ENCODE results near the gene FAM50A.

The FAM50A gene

DNA sequence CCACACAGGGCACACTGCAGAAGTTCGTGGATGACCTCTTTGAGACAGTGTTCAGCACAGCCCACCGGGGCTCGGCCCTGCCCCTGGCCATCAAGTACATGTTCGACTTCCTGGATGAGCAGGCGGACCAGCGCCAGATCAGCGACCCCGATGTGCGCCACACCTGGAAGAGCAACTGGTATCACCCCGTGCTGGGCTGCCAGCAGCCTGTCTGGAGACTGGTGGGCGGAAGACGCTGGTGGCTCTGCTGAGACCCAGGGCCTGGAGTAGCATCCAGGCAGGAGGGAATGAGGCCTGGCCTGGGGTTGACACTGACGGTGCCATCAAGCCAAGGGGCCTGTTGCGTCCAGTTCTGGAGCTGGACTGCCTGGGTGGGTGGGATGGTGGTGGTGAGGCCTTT, 26.5 kb downstream of the FAM50A start:
- Histone ChIP-seq H3K27ac (ENCODE audit: low read depth, low read length) (no peak overlapping the region), H3K4ac (ENCODE audit: low read depth, low read length) (no peak overlapping the region), H3K18ac (ENCODE audit: low read length) (no peak overlapping the region), H2BK12ac (ENCODE audit: low read length) (no peak overlapping the region), H4K91ac (ENCODE audit: low read depth, low read length) (no peak overlapping the region), H3K4me2 (ENCODE audit: low read length) (no peak overlapping the region), H4K8ac (ENCODE audit: low read depth, low read length) (no peak overlapping the region), H3K9ac (ENCODE audit: low read length) (no peak overlapping the region), H3K36me3 (ENCODE audit: control insufficient read depth in 1 of 2, insufficient read depth in 2 of 2, low read length in 2 of 2) (peaks cover 83% of the 10 kb centered on the region in 2 experiments), H3K23ac (ENCODE audit: low read length) (no peak overlapping the region), H2BK5ac (ENCODE audit: low read depth, low read length, poor library complexity) (no peak overlapping the region), H4K12ac (ENCODE audit: low read depth, low read length) (no peak overlapping the region), H3K79me2 (ENCODE audit: control insufficient read depth, insufficient read depth, low read length, poor library complexity) (no peaks in the 10 kb centered on the region), H3K9me3 (ENCODE audit: insufficient read depth, low read depth, low read length) (no peaks in the 10 kb centered on the region), H3K4me3 (ENCODE audit: low read depth, low read length) (no peak overlapping the region), H3K79me1 (ENCODE audit: low read length) (no peaks in the 10 kb centered on the region), H3K14ac (ENCODE audit: low read length) (no peak overlapping the region), H2AFZ (ENCODE audit: insufficient read depth, low read length, poor library complexity) (no peak overlapping the region), H2BK120ac (ENCODE audit: insufficient read depth, low read length, poor library complexity) (no peak overlapping the region), H3K4me1 (ENCODE audit: control insufficient read depth in 1 of 2, insufficient read depth in 2 of 2, low read length in 2 of 2) (no peaks in the 10 kb centered on the region), H3K27me3 (ENCODE audit: insufficient read depth, low read length) (no peaks in the 10 kb centered on the region), H2AK5ac (ENCODE audit: low read length) (no peak overlapping the region)
- WGBS (ENCODE audit: extremely low coverage, insufficient coverage, insufficient read length) = no CpG with 5 or more reads among the region's 14 CpGs
- DNase-seq = no peak

DNA sequence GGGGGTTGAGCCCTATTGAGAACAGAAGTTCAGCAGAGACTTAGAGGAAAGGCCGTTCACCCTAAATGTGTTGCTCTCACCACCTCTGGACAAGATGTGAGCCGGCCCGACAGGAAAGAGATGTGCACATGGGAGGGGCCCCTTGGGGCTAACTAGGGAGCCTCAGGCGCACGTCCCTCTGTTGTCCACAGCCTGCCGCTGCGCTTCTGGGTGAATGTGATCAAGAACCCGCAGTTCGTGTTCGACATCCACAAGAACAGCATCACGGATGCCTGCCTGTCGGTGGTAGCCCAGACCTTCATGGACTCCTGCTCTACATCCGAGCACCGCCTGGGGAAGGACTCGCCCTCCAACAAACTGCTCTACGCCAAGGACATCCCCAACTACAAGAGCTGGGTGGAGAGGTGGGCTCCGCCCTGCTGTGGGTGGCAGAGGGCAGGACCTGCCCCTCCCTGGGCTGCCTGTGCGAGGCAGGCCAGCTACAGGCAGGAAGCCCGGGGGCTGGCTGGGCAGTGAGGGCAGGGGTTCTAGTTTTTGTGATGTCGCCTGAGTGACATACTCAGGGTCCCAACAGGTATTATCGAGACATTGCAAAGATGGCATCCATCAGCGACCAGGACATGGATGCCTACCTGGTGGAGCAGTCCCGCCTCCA, 27.1 kb downstream of the FAM50A start:
- no CpG with 5 or more reads among the region's 23 CpGs for WGBS (ENCODE audit: extremely low coverage, insufficient coverage, insufficient read length)
- no peaks in the 10 kb centered on the region for H3K79me1 ChIP-seq (ENCODE audit: low read length)
- H4K8ac ChIP-seq (ENCODE audit: low read depth, low read length) = no peak overlapping the region
- H3K14ac ChIP-seq (ENCODE audit: low read length) = no peak overlapping the region
- no peak for DNase-seq
- peaks cover 77 to 78% of the 10 kb centered on the region in 2 experiments for H3K36me3 ChIP-seq (ENCODE audit: control insufficient read depth in 1 of 2, insufficient read depth in 2 of 2, low read length in 2 of 2)
- no peaks in the 10 kb centered on the region for H3K9me3 ChIP-seq (ENCODE audit: insufficient read depth, low read depth, low read length)
- H2AK5ac ChIP-seq (ENCODE audit: low read length) = no peak overlapping the region
- H3K23ac ChIP-seq (ENCODE audit: low read length) = no peak overlapping the region
- no peaks in the 10 kb centered on the region for H3K4me1 ChIP-seq (ENCODE audit: control insufficient read depth in 1 of 2, insufficient read depth in 2 of 2, low read length in 2 of 2)
- no peak overlapping the region for H3K4ac ChIP-seq (ENCODE audit: low read depth, low read length)
- no peaks in the 10 kb centered on the region for H3K27me3 ChIP-seq (ENCODE audit: insufficient read depth, low read length)
- H3K27ac ChIP-seq (ENCODE audit: low read depth, low read length) = no peak overlapping the region
- H2AFZ ChIP-seq (ENCODE audit: insufficient read depth, low read length, poor library complexity) = no peak overlapping the region
- H3K4me2 ChIP-seq (ENCODE audit: low read length) = no peak overlapping the region
- H4K91ac ChIP-seq (ENCODE audit: low read depth, low read length) = no peak overlapping the region
- no peak overlapping the region for H3K18ac ChIP-seq (ENCODE audit: low read length)
- H2BK120ac ChIP-seq (ENCODE audit: insufficient read depth, low read length, poor library complexity) = no peak overlapping the region
- H4K12ac ChIP-seq (ENCODE audit: low read depth, low read length) = no peak overlapping the region
- H3K4me3 ChIP-seq (ENCODE audit: low read depth, low read length) = no peak overlapping the region
- no peak overlapping the region for H3K9ac ChIP-seq (ENCODE audit: low read length)
- H2BK5ac ChIP-seq (ENCODE audit: low read depth, low read length, poor library complexity) = no peak overlapping the region
- H2BK12ac ChIP-seq (ENCODE audit: low read length) = no peak overlapping the region
- H3K79me2 ChIP-seq (ENCODE audit: control insufficient read depth, insufficient read depth, low read length, poor library complexity) = no peaks in the 10 kb centered on the region

DNA sequence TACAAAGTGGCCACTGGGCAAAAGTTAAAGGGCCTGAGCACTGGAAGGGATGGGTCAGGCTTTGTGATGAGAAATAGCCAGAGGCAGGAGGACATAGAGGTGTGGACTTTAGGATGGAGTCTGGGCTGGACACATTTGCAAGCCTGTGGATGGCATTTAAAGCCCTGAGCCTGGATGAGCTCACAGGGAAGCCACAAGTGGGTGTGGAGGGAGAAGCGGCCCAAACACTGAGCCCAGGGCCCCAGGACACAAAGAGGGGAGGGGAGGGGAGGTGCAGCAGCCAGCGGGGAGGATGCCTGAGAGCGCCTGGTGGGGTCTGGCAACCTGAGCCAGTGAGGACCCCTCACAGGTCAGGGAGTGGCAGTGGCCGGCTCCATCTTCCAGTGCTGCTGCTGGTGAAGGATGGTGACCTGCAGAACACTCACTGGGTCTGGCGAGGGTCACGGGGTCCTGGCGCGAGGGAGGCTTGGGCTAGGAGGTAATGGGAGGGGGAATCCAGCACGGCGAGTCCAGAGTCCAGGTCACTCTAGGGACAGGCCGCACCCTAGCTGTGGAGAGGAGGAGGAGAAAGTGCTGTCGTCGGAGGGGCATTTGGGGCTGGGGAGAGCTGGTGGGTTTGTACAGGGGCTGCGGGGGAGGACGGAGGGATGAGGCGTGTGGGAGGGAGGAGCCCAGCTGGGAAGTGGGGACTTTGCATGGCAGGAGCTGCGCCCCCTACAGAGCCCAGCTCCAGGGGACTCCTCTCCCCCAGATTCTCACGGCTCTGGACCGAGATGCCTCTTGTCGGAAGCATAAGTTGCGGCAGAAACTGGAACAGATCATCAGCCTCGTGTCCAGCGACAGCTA, 28.1 kb downstream of the FAM50A start:
- H3K79me1 ChIP-seq (ENCODE audit: low read length) = no peaks in the 10 kb centered on the region
- no peak overlapping the region for H2BK12ac ChIP-seq (ENCODE audit: low read length)
- H3K4ac ChIP-seq (ENCODE audit: low read depth, low read length) = no peak overlapping the region
- H4K91ac ChIP-seq (ENCODE audit: low read depth, low read length) = no peak overlapping the region
- no peak overlapping the region for H3K9ac ChIP-seq (ENCODE audit: low read length)
- H2BK120ac ChIP-seq (ENCODE audit: insufficient read depth, low read length, poor library complexity) = no peak overlapping the region
- DNase-seq = no peak
- H3K36me3 ChIP-seq (ENCODE audit: control insufficient read depth in 1 of 2, insufficient read depth in 2 of 2, low read length in 2 of 2) = peaks cover 67 to 70% of the 10 kb centered on the region in 2 experiments
- no peak overlapping the region for H3K14ac ChIP-seq (ENCODE audit: low read length)
- no peak overlapping the region for H3K18ac ChIP-seq (ENCODE audit: low read length)
- no peak overlapping the region for H2AK5ac ChIP-seq (ENCODE audit: low read length)
- WGBS (ENCODE audit: extremely low coverage, insufficient coverage, insufficient read length) = no CpG with 5 or more reads among the region's 23 CpGs
- no peak overlapping the region for H3K4me2 ChIP-seq (ENCODE audit: low read length)
- H3K27me3 ChIP-seq (ENCODE audit: insufficient read depth, low read length) = no peaks in the 10 kb centered on the region
- H3K79me2 ChIP-seq (ENCODE audit: control insufficient read depth, insufficient read depth, low read length, poor library complexity) = no peaks in the 10 kb centered on the region
- H3K4me3 ChIP-seq (ENCODE audit: low read depth, low read length) = no peak overlapping the region
- no peak overlapping the region for H2BK5ac ChIP-seq (ENCODE audit: low read depth, low read length, poor library complexity)
- no peak overlapping the region for H3K27ac ChIP-seq (ENCODE audit: low read depth, low read length)
- H2AFZ ChIP-seq (ENCODE audit: insufficient read depth, low read length, poor library complexity) = no peak overlapping the region
- H4K12ac ChIP-seq (ENCODE audit: low read depth, low read length) = no peak overlapping the region
- no peak overlapping the region for H3K23ac ChIP-seq (ENCODE audit: low read length)
- no peaks in the 10 kb centered on the region for H3K4me1 ChIP-seq (ENCODE audit: control insufficient read depth in 1 of 2, insufficient read depth in 2 of 2, low read length in 2 of 2)
- H4K8ac ChIP-seq (ENCODE audit: low read depth, low read length) = no peak overlapping the region
- no peaks in the 10 kb centered on the region for H3K9me3 ChIP-seq (ENCODE audit: insufficient read depth, low read depth, low read length)

DNA sequence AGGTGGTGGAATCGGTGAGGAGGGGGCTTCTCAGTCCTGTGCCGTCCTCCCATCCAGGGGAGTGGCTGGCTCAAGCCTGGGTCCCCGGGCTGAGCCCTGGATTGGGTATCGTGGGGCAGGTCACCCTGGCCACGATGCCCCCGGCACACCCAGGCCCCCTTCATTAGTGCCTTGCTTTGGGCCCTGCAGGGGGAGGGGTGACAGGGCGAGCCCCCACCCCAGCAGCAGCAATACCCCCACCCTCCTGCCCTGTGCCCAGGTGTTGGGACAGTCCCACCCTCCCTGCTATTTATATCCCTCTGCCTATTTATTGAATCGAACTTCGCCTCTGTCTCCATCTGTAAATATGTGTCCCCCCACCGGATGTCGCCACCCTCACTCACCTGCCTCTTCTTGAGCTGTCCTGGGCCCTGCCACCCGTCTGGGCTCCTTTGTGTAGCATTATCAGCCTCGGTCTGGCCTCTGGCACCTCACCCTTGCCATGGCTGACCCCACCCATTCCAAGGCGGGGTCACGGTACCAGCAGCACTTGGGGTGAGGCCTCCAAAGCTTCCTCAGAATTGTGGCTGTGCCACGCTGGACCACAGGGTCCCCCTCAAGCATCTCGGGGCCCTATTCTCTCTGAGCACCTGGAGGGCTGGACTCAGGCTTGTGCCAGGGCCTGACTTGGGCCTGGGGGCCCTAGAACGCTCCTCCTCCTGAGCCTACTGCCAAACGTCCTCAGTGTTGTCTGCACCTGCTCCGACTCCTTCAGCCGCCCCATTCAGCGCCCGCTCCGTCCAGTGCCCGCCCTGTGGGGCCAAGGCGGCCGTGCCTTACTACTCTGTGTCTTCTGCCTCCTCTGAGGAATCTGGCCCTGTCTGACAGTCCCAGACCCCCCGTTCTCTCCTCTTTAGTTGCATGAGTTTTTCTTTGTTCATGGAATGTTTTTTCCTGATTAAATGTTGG, 29.0 kb downstream of the FAM50A start:
- H3K4me3 ChIP-seq (ENCODE audit: low read depth, low read length) = no peak overlapping the region

More for the DNA sequence above, 29.0 kb downstream of the FAM50A start:
- no peak overlapping the region for H2AK5ac ChIP-seq (ENCODE audit: low read length)
- no peak overlapping the region for H2AFZ ChIP-seq (ENCODE audit: insufficient read depth, low read length, poor library complexity)
- H3K9ac ChIP-seq (ENCODE audit: low read length) = no peak overlapping the region
- no peak overlapping the region for H2BK12ac ChIP-seq (ENCODE audit: low read length)
- H3K79me2 ChIP-seq (ENCODE audit: control insufficient read depth, insufficient read depth, low read length, poor library complexity) = no peaks in the 10 kb centered on the region
- no peaks in the 10 kb centered on the region for H3K4me1 ChIP-seq (ENCODE audit: control insufficient read depth in 1 of 2, insufficient read depth in 2 of 2, low read length in 2 of 2)
- H3K23ac ChIP-seq (ENCODE audit: low read length) = no peak overlapping the region
- DNase-seq = no peak
- peaks cover 59 to 62% of the 10 kb centered on the region in 2 experiments for H3K36me3 ChIP-seq (ENCODE audit: control insufficient read depth in 1 of 2, insufficient read depth in 2 of 2, low read length in 2 of 2)
- no peak overlapping the region for H4K12ac ChIP-seq (ENCODE audit: low read depth, low read length)
- H3K18ac ChIP-seq (ENCODE audit: low read length) = no peak overlapping the region
- no peak overlapping the region for H4K91ac ChIP-seq (ENCODE audit: low read depth, low read length)
- H3K9me3 ChIP-seq (ENCODE audit: insufficient read depth, low read depth, low read length) = no peaks in the 10 kb centered on the region
- H2BK5ac ChIP-seq (ENCODE audit: low read depth, low read length, poor library complexity) = no peak overlapping the region
- H3K4me2 ChIP-seq (ENCODE audit: low read length) = no peak overlapping the region
- H3K27ac ChIP-seq (ENCODE audit: low read depth, low read length) = no peak overlapping the region
- H3K4ac ChIP-seq (ENCODE audit: low read depth, low read length) = no peak overlapping the region
- H3K14ac ChIP-seq (ENCODE audit: low read length) = no peak overlapping the region
- WGBS (ENCODE audit: extremely low coverage, insufficient coverage, insufficient read length) = no CpG with 5 or more reads among the region's 28 CpGs
- H3K27me3 ChIP-seq (ENCODE audit: insufficient read depth, low read length) = no peaks in the 10 kb centered on the region
- no peak overlapping the region for H2BK120ac ChIP-seq (ENCODE audit: insufficient read depth, low read length, poor library complexity)
- no peak overlapping the region for H4K8ac ChIP-seq (ENCODE audit: low read depth, low read length)
- no peaks in the 10 kb centered on the region for H3K79me1 ChIP-seq (ENCODE audit: low read length)
